Measurements from ENCODE around the gene KMT2D. TPM values are rescaled to one million over a fixed set of nuclear protein-coding genes. Genes with fewer than 3 reads are reported as not detected.

The KMT2D gene
- total RNA-seq, 2 donors from 2014 or later = 118 to 123 TPM

- peaks cover 45% of the 10 kb centered on the region for H3K27me3 ChIP-seq (ENCODE audit: control insufficient read depth, insufficient read depth, low read length, poor library complexity, severe bottlenecking)
- H3K27ac Mint-ChIP-seq = no peak overlapping the region
- 96 to 100% methylated on average over 3 of the region's 3 CpGs for WGBS, 2 experiments (ENCODE audit: insufficient coverage in 1 of 2, insufficient read length in 1 of 2)
- DNase-seq = no peak
- H3K4me3 Mint-ChIP-seq = no peak overlapping the region
- H3K4me3 ChIP-seq (ENCODE audit: low read length) = no peak overlapping the region
- H3K36me3 Mint-ChIP-seq (ENCODE audit: low read depth) = no peaks in the 10 kb centered on the region
- peaks cover 11% of the 10 kb centered on the region for H3K4me1 Mint-ChIP-seq
- H3K4me1 ChIP-seq (ENCODE audit: control insufficient read depth, insufficient read depth, low read length) = no peaks in the 10 kb centered on the region
- TF ChIP-seq CTCF (conservative IDR thresholded peaks at IDR 0.05) = no peak
- H3K27ac ChIP-seq (ENCODE audit: low read depth, low read length) = no peak overlapping the region
- H3K9ac ChIP-seq (ENCODE audit: extremely low read depth, low read length, poor library complexity, severe bottlenecking) = no peak overlapping the region
- peaks cover 64% of the 10 kb centered on the region for H3K27me3 Mint-ChIP-seq (ENCODE audit: insufficient read depth)
- H3K36me3 ChIP-seq (ENCODE audit: control insufficient read depth, insufficient read depth, low read length) = no peaks in the 10 kb centered on the region
- H3K9me3 ChIP-seq (ENCODE audit: control insufficient read depth, low read length) = peaks cover 5% of the 10 kb centered on the region
- no peaks in the 10 kb centered on the region for H3K9me3 Mint-ChIP-seq
Observed at GRCh38 chr12:49084438-49084837, 23.8 kb upstream of the KMT2D start.

- WGBS, 2 experiments (ENCODE audit: insufficient coverage in 1 of 2, insufficient read length in 1 of 2) = 78 to 100% methylated on average over 1 of the region's 1 CpG
- Mint-ChIP-seq H3K9me3 (no peaks in the 10 kb centered on the region), H3K4me3 (no peak overlapping the region), H3K36me3 (ENCODE audit: low read depth) (no peaks in the 10 kb centered on the region), H3K27me3 (ENCODE audit: insufficient read depth) (peaks cover 23% of the 10 kb centered on the region), H3K4me1 (peaks cover 5% of the 10 kb centered on the region), H3K27ac (no peak overlapping the region)
- no peak for TF ChIP-seq CTCF (conservative IDR thresholded peaks at IDR 0.05)
- H3K27ac ChIP-seq (ENCODE audit: low read depth, low read length) = no peak overlapping the region
- H3K9ac ChIP-seq (ENCODE audit: extremely low read depth, low read length, poor library complexity, severe bottlenecking) = no peak overlapping the region
- H3K4me3 ChIP-seq (ENCODE audit: low read length) = no peak overlapping the region
- H3K4me1 ChIP-seq (ENCODE audit: control insufficient read depth, insufficient read depth, low read length) = no peaks in the 10 kb centered on the region
- no peaks in the 10 kb centered on the region for H3K36me3 ChIP-seq (ENCODE audit: control insufficient read depth, insufficient read depth, low read length)
- no peak for DNase-seq
- peaks cover 5% of the 10 kb centered on the region for H3K9me3 ChIP-seq (ENCODE audit: control insufficient read depth, low read length)
- H3K27me3 ChIP-seq (ENCODE audit: control insufficient read depth, insufficient read depth, low read length, poor library complexity, severe bottlenecking) = peaks cover 6% of the 10 kb centered on the region
Observed at GRCh38 chr12:49079793-49080192, 19.2 kb upstream of the KMT2D start.

- Mint-ChIP-seq H3K36me3 (ENCODE audit: low read depth) (no peaks in the 10 kb centered on the region), H3K4me3 (no peak overlapping the region), H3K27ac (no peak overlapping the region), H3K9me3 (no peaks in the 10 kb centered on the region), H3K4me1 (peaks cover 8% of the 10 kb centered on the region), H3K27me3 (ENCODE audit: insufficient read depth) (peaks cover 17% of the 10 kb centered on the region)
- no peak overlapping the region for H3K27ac ChIP-seq (ENCODE audit: low read depth, low read length)
- DNase-seq = no peak
- no peaks in the 10 kb centered on the region for H3K36me3 ChIP-seq (ENCODE audit: control insufficient read depth, insufficient read depth, low read length)
- TF ChIP-seq CTCF (conservative IDR thresholded peaks at IDR 0.05) = no peak
- H3K27me3 ChIP-seq (ENCODE audit: control insufficient read depth, insufficient read depth, low read length, poor library complexity, severe bottlenecking) = peaks cover 12% of the 10 kb centered on the region
- H3K9me3 ChIP-seq (ENCODE audit: control insufficient read depth, low read length) = no peaks in the 10 kb centered on the region
- no peaks in the 10 kb centered on the region for H3K4me1 ChIP-seq (ENCODE audit: control insufficient read depth, insufficient read depth, low read length)
- 95 to 97% methylated on average over 3 to 9 of the region's 11 CpGs for WGBS, 2 experiments (ENCODE audit: insufficient coverage in 1 of 2, insufficient read length in 1 of 2)
- H3K4me3 ChIP-seq (ENCODE audit: low read length) = no peak overlapping the region
- H3K9ac ChIP-seq (ENCODE audit: extremely low read depth, low read length, poor library complexity, severe bottlenecking) = no peak overlapping the region
Observed at GRCh38 chr12:49070971-49071370, 10.4 kb upstream of the KMT2D start.
